Hepatocyte (in vitro differentiated cells): ENCODE data around the gene DCTPP1. TPM values are rescaled to one million over a fixed set of nuclear protein-coding genes. Genes with fewer than 3 reads are reported as not detected.

Source experiments
- DNase-seq: peaks from one replicate; pipeline ENCODE4 v3.0.0-alpha.2; 2016; ENCODE audit warnings: low spot score
- H2AFZ ChIP-seq: fragments of 200-600 bp; sonication (generic); 2 replicates; pipeline ENCODE4 v1.6.0; 2016; ENCODE audit warnings: antibody characterized with exemption, mild to moderate bottlenecking
- H3K27ac ChIP-seq: fragments of 200-600 bp; sonication (generic); 2 replicates; pipeline ENCODE4 v1.5.1; 2016; ENCODE audit warnings: mild to moderate bottlenecking
- H3K27me3 ChIP-seq: fragments of 200-600 bp; sonication (generic); 2 replicates; pipeline ENCODE4 v1.6.1; 2016
- H3K36me3 ChIP-seq: fragments of 200-600 bp; sonication (generic); replicated peaks from 2 replicates; pipeline ENCODE4 v1.5.1; 2016; ENCODE audit warnings: low read depth; ENCODE audit not compliant: insufficient read depth
- H3K4me1 ChIP-seq: fragments of 200-600 bp; sonication (generic); 2 replicates; pipeline ENCODE4 v1.5.1; 2016; ENCODE audit warnings: mild to moderate bottlenecking, moderate library complexity; ENCODE audit not compliant: insufficient read depth
- H3K4me2 ChIP-seq: fragments of 200-600 bp; sonication (generic); 2 replicates; pipeline ENCODE4 v1.6.0; 2016
- H3K4me3 ChIP-seq: fragments of 200-600 bp; sonication (generic); 2 replicates; pipeline ENCODE4 v1.5.1; 2016; ENCODE audit warnings: mild to moderate bottlenecking
- H3K79me2 ChIP-seq: fragments of 200-600 bp; sonication (generic); 2 replicates; pipeline ENCODE4 v1.6.0; 2017; ENCODE audit warnings: mild to moderate bottlenecking
- H3K9me2 ChIP-seq: fragments of 200-600 bp; sonication (generic); replicated peaks from 2 replicates; pipeline ENCODE4 v1.6.0; 2017; ENCODE audit warnings: mild to moderate bottlenecking; ENCODE audit not compliant: insufficient read depth
- H3K9me3 ChIP-seq: fragments of 200-600 bp; sonication (generic); 2 replicates; pipeline ENCODE4 v1.5.1; 2016; ENCODE audit warnings: low read depth, mild to moderate bottlenecking
- H4K20me1 ChIP-seq: fragments of 200-600 bp; sonication (generic); 2 replicates; pipeline ENCODE4 v1.6.0; 2016; ENCODE audit warnings: mild to moderate bottlenecking; ENCODE audit not compliant: insufficient read depth, poor library complexity, severe bottlenecking
- EZH2 ChIP-seq: fragments of 200-600 bp; sonication (generic); IDR thresholded peaks from 2 replicates; pipeline ENCODE4 v1.6.1; 2016; ENCODE audit warnings: antibody characterized with exemption, mild to moderate bottlenecking, borderline replicate concordance
- EZH2phosphoT487 ChIP-seq: fragments of 200-600 bp; sonication (generic); IDR thresholded peaks from one replicate; pipeline ENCODE4 v1.6.1; 2018; ENCODE audit warnings: antibody characterized with exemption, mild to moderate bottlenecking, low read depth, moderate library complexity; ENCODE audit not compliant: unreplicated experiment, severe bottlenecking
- WGBS: methylation state at CpG from one replicate; pipeline ENCODE4 v1.1.6; 2016; ENCODE audit warnings: low lambda C conversion rate; ENCODE audit errors: missing lambda C conversion rate; 5-methylcytosine and 5-hydroxymethylcytosine counted together
- polyA plus RNA-seq: library from polyadenylated mRNA; unstranded; fragments of >200 nt; fragmentation: Nextera tagmentation; extraction: Ambion mirVana; gene quantifications from 2 replicates; pipeline ENCODE4 v1.2.1, GENCODE V29; 2016
- total RNA-seq: library from RNA; depleted of rRNA; stranded (reverse); fragments of >200 nt; gene quantifications from 2 replicates; pipeline ENCODE4 v1.2.3, GENCODE V29; 2014
- TF ChIP-seq, protein P1 (sequence below): fragments of 200-600 bp; sonication (generic); IDR thresholded peaks from 2 replicates; pipeline ENCODE4 v1.5.1; 2016; ENCODE audit warnings: antibody characterized with exemption, mild to moderate bottlenecking; ENCODE audit not compliant: poor library complexity

The DCTPP1 gene
- total and polyA plus RNA-seq, 2 experiments from 2014 or later, result 25.9 to 36.3 TPM

DNA sequence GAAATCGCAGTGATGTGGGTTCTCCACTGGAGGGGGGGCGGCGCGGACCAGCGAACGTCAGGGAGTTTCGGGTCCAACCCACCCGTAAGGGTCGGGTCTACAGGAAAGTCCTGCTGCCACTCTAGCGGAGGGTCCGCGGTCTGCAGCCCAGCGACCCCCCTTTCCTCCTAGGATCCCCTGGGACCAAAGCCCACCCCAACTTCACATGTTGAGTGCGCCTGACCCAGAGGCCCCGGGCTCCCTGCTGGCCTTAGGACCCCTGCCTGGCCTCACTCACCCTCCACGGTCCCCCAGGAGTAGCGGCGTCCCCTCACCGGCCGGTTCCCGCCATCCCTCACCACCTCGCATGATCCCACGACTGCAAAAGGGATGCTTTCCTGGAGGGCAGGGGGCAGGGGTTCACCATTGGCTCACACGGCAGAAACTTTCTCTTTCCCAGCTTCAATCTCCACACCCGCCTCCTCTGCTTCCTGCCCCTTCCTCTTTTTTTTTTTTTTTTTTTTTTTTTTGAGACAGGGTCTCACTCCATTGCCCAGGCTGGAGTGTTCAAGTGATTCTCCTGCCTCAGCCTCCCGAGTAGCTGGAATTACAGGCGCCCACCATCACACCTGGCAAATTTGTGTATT is 50.6 kb downstream of the DCTPP1 start:
- TF ChIP-seq, protein P1, sequence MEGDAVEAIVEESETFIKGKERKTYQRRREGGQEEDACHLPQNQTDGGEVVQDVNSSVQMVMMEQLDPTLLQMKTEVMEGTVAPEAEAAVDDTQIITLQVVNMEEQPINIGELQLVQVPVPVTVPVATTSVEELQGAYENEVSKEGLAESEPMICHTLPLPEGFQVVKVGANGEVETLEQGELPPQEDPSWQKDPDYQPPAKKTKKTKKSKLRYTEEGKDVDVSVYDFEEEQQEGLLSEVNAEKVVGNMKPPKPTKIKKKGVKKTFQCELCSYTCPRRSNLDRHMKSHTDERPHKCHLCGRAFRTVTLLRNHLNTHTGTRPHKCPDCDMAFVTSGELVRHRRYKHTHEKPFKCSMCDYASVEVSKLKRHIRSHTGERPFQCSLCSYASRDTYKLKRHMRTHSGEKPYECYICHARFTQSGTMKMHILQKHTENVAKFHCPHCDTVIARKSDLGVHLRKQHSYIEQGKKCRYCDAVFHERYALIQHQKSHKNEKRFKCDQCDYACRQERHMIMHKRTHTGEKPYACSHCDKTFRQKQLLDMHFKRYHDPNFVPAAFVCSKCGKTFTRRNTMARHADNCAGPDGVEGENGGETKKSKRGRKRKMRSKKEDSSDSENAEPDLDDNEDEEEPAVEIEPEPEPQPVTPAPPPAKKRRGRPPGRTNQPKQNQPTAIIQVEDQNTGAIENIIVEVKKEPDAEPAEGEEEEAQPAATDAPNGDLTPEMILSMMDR, result no peak
- 25% methylated on average over 22 of the region's 27 CpGs for WGBS

GRCh38 chr16:30378236-30379157 is 51.3 kb downstream of the DCTPP1 start:
- peak overlapping the region; percentile 40 for H3K4me3 ChIP-seq
- no peaks in the 10 kb centered on the region for H3K9me2 ChIP-seq
- peak overlapping the region; percentile 99 for H3K27ac ChIP-seq
- no peaks in the 10 kb centered on the region for H4K20me1 ChIP-seq
- no peaks in the 10 kb centered on the region for H3K27me3 ChIP-seq
- peak overlapping the region; percentile 84 for H3K4me2 ChIP-seq
- H3K4me1 ChIP-seq, result peaks cover 11% of the 10 kb centered on the region
- peak overlapping the region; percentile 70 for H2AFZ ChIP-seq
- H3K36me3 ChIP-seq, result no peaks in the 10 kb centered on the region
- H3K9me3 ChIP-seq, result no peaks in the 10 kb centered on the region
- DNase-seq, result peak; percentile 99
- H3K79me2 ChIP-seq, result peaks cover 6% of the 10 kb centered on the region
- TF ChIP-seq EZH2, result no peak
- TF ChIP-seq, protein P1, result peak; percentile 21
- TF ChIP-seq EZH2phosphoT487, result no peak
- 1% methylated on average over 45 of the region's 67 CpGs for WGBS

More for the DNA sequence above, 50.6 kb downstream of the DCTPP1 start:
- Histone ChIP-seq H3K79me2 (peaks cover 6% of the 10 kb centered on the region), H3K27me3 (no peaks in the 10 kb centered on the region), H3K4me3 (peak overlapping the region; percentile 40), H2AFZ (peak overlapping the region; percentile 70), H3K27ac (peak overlapping the region; percentile 92), H3K4me2 (peak overlapping the region; percentile 84), H4K20me1 (no peaks in the 10 kb centered on the region), H3K9me3 (no peaks in the 10 kb centered on the region), H3K36me3 (no peaks in the 10 kb centered on the region), H3K9me2 (no peaks in the 10 kb centered on the region), H3K4me1 (peaks cover 11% of the 10 kb centered on the region)
- DNase-seq, result peak; percentile 28

GRCh38 chr16:30377812-30378235 is 52.0 kb downstream of the DCTPP1 start:
- H3K27ac ChIP-seq, result peak overlapping the region; percentile 99
- peak overlapping the region; percentile 84 for H3K4me2 ChIP-seq
- TF ChIP-seq EZH2 (no peak), EZH2phosphoT487 (no peak)
- TF ChIP-seq, protein P1, result no peak

More at GRCh38 chr16:30377812-30378235, 52.0 kb downstream of the DCTPP1 start:
- under 1% methylated on average over 35 of the region's 39 CpGs for WGBS
- Histone ChIP-seq H2AFZ (peak overlapping the region; percentile 68), H3K4me3 (peak overlapping the region; percentile 33), H3K9me3 (no peaks in the 10 kb centered on the region), H3K9me2 (no peaks in the 10 kb centered on the region), H3K27me3 (no peaks in the 10 kb centered on the region), H3K4me1 (peaks cover 11% of the 10 kb centered on the region), H3K79me2 (peaks cover 6% of the 10 kb centered on the region), H3K36me3 (no peaks in the 10 kb centered on the region), H4K20me1 (no peaks in the 10 kb centered on the region)
- DNase-seq, result peak; percentile 93
